Dendritic cell treated with granulocyte-macrophage colony-stimulating factor and Interleukin-4, amounts not matched to agents 40 ng/mL and 50 ng/mL, for 4 days (primary cell): ENCODE measurements around the gene OR13A1.
"Not testable (repeated sequence)": the region's sequence is repeated elsewhere in the genome, so short reads cannot be mapped to it uniquely, and the experiment has no call there.

ENCODE experiments used
- H3K27ac Mint-ChIP-seq: one replicate; pipeline ENCODE4 v1.8.0; 2022; ENCODE audit warnings: mild to moderate bottlenecking, mixed read lengths
- H3K27me3 Mint-ChIP-seq: one replicate; pipeline ENCODE4 v1.8.0; 2022; ENCODE audit warnings: mild to moderate bottlenecking, mixed read lengths
- H3K36me3 Mint-ChIP-seq: one replicate; pipeline ENCODE4 v1.8.0; 2022; ENCODE audit warnings: low read depth, mixed read lengths
- H3K4me1 Mint-ChIP-seq: one replicate; pipeline ENCODE4 v1.8.0; 2022; ENCODE audit warnings: low read depth, mixed read lengths
- H3K4me3 Mint-ChIP-seq: one replicate; pipeline ENCODE4 v1.8.0; 2022; ENCODE audit warnings: mild to moderate bottlenecking, moderate library complexity, mixed read lengths
- H3K9me3 Mint-ChIP-seq: one replicate; pipeline ENCODE4 v1.8.0; 2022; ENCODE audit warnings: mixed read lengths
- intact Hi-C: fragments of 100-400 bp; cut with micrococcal nuclease; formaldehyde crosslinking; loops from one replicate; pipeline ENCODE4 v1.15.0; 2022

The OR13A1 gene, protein sequence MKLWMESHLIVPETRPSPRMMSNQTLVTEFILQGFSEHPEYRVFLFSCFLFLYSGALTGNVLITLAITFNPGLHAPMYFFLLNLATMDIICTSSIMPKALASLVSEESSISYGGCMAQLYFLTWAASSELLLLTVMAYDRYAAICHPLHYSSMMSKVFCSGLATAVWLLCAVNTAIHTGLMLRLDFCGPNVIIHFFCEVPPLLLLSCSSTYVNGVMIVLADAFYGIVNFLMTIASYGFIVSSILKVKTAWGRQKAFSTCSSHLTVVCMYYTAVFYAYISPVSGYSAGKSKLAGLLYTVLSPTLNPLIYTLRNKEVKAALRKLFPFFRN

DNA sequence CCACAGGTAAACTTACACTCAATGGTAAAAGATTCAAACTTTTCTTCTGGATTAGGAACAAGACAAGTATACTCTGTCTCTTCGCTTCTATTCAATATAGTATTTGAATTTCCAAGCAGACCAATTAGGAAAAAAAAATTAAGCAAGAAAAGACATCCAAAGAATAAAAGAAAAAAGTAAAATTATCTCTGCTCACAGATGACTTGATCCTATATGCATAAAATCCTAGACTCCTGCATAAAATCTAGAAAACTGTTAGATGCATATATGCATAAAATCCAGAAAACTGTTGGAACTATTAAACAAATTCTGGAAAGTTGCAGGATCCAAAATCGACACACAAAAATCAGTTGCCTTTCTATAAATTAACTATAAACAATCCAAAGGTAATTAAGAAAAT is at the start of gene OR13A1:
Gene OR13A1 (minus strand): TSS at position 101 of the 400 bp plus-strand sequence. CDS start 11,186 bp downstream, outside the sequence.
- Mint-ChIP-seq H3K36me3 (no peaks in the 10 kb centered on the region), H3K27ac (no peak within 1 kb of the TSS), H3K4me3 (no peak within 1 kb of the TSS), H3K27me3 (no peaks in the 10 kb centered on the region), H3K4me1 (peaks cover 11% of the 10 kb centered on the region), H3K9me3 (peaks cover 31% of the 10 kb centered on the region)
- intact Hi-C loops, result no loop called here

- H3K27ac Mint-ChIP-seq, H3K9me3 Mint-ChIP-seq, intact Hi-C loops, H3K4me3 Mint-ChIP-seq, H3K36me3 Mint-ChIP-seq: not testable (repeated sequence)
- Mint-ChIP-seq H3K4me1 (peaks cover 11% of the 10 kb centered on the region), H3K27me3 (peaks cover 11% of the 10 kb centered on the region)
Observed at GRCh38 chr10:45361983-45362799, 46.8 kb upstream of the OR13A1 start.

- not testable (repeated sequence) for H3K27me3 Mint-ChIP-seq, H3K36me3 Mint-ChIP-seq, H3K4me3 Mint-ChIP-seq, H3K9me3 Mint-ChIP-seq, H3K27ac Mint-ChIP-seq
- H3K4me1 Mint-ChIP-seq, result peaks cover 33% of the 10 kb centered on the region
- intact Hi-C loops, result loop anchor here (10.0 kb wide), 1 partner anchor 46 kb away; no protein-coding TSS in a partner anchor
Observed at GRCh38 chr10:45358961-45359360, 43.6 kb upstream of the OR13A1 start.

- Mint-ChIP-seq H3K4me3 (no peak overlapping the region), H3K27ac (peak overlapping the region; percentile 12)
- intact Hi-C loops, result loop anchor here (10.0 kb wide), 1 partner anchor 49 kb away; no protein-coding TSS in a partner anchor
Observed at GRCh38 chr10:45355494-45355893, 40.1 kb upstream of the OR13A1 start.

GRCh38 chr10:45354261-45354660 is 38.9 kb upstream of the OR13A1 start:
- peaks cover 48% of the 10 kb centered on the region for H3K4me1 Mint-ChIP-seq
- no peaks in the 10 kb centered on the region for H3K27me3 Mint-ChIP-seq
- H3K27ac Mint-ChIP-seq, result peak overlapping the region; percentile 71
- intact Hi-C loops, result loop anchor here (10.0 kb wide), 1 partner anchor 51 kb away; no protein-coding TSS in a partner anchor
- no peak overlapping the region for H3K4me3 Mint-ChIP-seq
- H3K36me3 Mint-ChIP-seq, result no peaks in the 10 kb centered on the region
- no peaks in the 10 kb centered on the region for H3K9me3 Mint-ChIP-seq

More at GRCh38 chr10:45355494-45355893, 40.1 kb upstream of the OR13A1 start:
- no peaks in the 10 kb centered on the region for H3K9me3 Mint-ChIP-seq
- H3K4me1 Mint-ChIP-seq, result peaks cover 54% of the 10 kb centered on the region
- no peaks in the 10 kb centered on the region for H3K27me3 Mint-ChIP-seq
- H3K36me3 Mint-ChIP-seq, result no peaks in the 10 kb centered on the region

- no peaks in the 10 kb centered on the region for H3K27me3 Mint-ChIP-seq
- peak overlapping the region; percentile 71 for H3K27ac Mint-ChIP-seq
- no peaks in the 10 kb centered on the region for H3K36me3 Mint-ChIP-seq
- H3K4me3 Mint-ChIP-seq, result no peak overlapping the region
- intact Hi-C loops, result loop anchor here (10.0 kb wide), 1 partner anchor 52 kb away; no protein-coding TSS in a partner anchor
- H3K9me3 Mint-ChIP-seq, result peaks cover 7% of the 10 kb centered on the region
- H3K4me1 Mint-ChIP-seq, result peaks cover 48% of the 10 kb centered on the region
Observed at GRCh38 chr10:45353186-45353585, 37.8 kb upstream of the OR13A1 start.

DNA sequence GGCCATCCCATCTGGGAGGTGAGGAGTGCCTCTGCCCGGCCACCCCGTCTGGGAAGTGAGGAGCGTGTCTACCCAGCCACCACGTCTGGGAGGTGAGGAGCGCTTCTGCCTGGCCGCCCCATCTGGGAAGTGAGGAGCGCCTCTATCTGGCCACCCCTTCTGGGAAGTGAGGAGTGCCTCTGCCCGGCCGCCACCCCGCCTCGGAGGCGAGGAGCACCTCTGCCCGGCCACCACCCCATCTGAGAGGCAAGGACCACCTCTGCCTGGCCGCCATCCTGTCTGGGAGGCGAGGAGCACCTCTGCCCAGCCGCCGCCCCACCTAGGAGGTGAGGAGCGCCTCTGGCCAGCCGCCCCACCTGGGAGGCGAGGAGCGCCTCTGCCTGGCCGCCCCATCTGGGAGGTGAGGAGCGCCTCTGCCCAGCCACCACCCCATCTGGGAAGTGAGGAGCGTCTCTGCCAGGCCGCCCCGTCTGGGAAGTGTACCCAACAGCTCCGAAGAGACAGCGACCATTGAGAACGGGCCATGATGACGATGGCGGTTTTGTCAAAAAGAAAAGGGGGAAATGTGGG is 32.9 kb upstream of the OR13A1 start:
- H3K4me1 Mint-ChIP-seq, result peaks cover 22% of the 10 kb centered on the region
- peaks cover 20% of the 10 kb centered on the region for H3K9me3 Mint-ChIP-seq
- intact Hi-C loops, H3K27me3 Mint-ChIP-seq, H3K27ac Mint-ChIP-seq, H3K4me3 Mint-ChIP-seq, H3K36me3 Mint-ChIP-seq: not testable (repeated sequence)

DNA sequence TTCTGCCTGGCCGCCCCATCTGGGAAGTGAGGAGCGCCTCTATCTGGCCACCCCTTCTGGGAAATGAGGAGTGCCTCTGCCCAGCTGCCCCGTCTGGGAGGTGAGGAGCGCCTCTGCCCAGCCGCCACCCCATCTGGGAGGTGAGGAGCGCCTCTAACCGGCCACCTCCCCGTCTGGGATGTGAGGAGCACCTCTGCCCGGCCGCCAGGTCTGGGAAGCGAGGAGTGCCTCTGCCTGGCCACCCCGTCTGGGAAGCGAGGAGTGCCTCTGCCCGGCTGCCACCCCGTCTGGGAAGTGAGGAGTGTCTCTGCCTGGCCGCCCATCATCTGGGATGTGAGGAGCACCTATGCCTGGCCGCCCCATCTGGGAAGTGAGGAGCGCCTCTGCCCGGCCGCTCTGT is 32.1 kb upstream of the OR13A1 start:
- intact Hi-C loops, H3K36me3 Mint-ChIP-seq, H3K4me3 Mint-ChIP-seq, H3K27ac Mint-ChIP-seq, H3K27me3 Mint-ChIP-seq: not testable (repeated sequence)
- H3K9me3 Mint-ChIP-seq, result peaks cover 20% of the 10 kb centered on the region
- peaks cover 22% of the 10 kb centered on the region for H3K4me1 Mint-ChIP-seq

DNA sequence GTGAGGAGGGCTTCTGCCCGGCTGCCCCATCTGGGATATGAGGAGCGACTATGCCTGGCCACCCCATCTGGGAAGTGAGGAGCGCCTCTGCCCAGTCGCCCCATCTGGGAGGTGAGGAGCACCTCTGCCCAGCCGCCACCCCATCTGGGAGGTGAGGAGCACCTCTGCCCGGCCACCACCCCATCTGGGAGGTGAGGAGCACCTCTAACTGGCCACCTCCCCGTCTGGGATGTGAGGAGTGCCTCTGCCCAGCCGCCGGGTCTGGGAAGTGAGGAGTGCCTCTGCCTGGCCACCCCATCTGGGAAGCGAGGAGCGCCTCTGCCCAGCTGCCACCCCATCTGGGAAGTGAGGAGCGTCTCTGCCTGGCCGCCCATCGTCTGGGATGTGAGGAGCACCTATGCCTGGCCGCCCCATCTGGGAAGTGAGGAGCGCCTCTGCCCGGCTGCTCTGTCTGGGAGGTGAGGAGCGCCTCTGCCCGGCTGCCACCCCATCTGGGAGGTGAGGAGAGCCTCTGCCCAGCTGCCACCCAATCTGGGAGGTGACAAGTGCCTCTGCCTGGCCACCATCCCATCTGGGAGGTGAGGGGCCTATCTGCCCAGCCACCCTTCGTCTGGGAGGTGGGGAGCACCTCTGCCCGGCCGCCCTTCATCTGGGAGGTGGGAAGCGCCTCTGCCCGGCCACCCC is 31.4 kb upstream of the OR13A1 start:
- H3K27me3 Mint-ChIP-seq, H3K36me3 Mint-ChIP-seq, intact Hi-C loops, H3K27ac Mint-ChIP-seq, H3K4me3 Mint-ChIP-seq: not testable (repeated sequence)
- Mint-ChIP-seq H3K9me3 (peaks cover 20% of the 10 kb centered on the region), H3K4me1 (peaks cover 20% of the 10 kb centered on the region)

- H3K27me3 Mint-ChIP-seq, H3K27ac Mint-ChIP-seq, H3K36me3 Mint-ChIP-seq, intact Hi-C loops, H3K4me3 Mint-ChIP-seq: not testable (repeated sequence)
- Mint-ChIP-seq H3K4me1 (peaks cover 16% of the 10 kb centered on the region), H3K9me3 (peaks cover 13% of the 10 kb centered on the region)
Observed at GRCh38 chr10:45340420-45340819, 25.0 kb upstream of the OR13A1 start.

DNA sequence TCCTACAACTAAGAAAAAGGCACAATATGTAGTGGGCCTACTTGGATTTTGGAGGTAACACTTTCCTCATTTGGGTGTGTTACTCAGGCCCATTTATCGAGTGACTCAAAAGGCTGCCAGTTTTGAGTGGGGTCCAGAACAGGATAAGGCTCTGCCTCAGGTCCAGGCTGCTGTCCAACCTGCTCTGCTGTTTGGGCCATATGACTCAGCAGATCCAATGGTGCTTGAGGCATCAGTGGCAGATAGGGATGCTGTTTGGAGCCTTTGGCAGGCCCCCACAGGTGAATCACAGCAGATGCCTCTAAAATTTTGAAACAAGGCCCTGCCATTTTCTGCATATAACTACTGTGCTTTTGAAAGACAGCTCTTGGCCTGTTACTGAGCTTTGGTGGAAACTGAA is 24.5 kb upstream of the OR13A1 start:
- Mint-ChIP-seq H3K9me3 (peaks cover 13% of the 10 kb centered on the region), H3K4me1 (peaks cover 16% of the 10 kb centered on the region), H3K36me3 (no peaks in the 10 kb centered on the region), H3K27me3 (peaks cover 6% of the 10 kb centered on the region), H3K27ac (no peak overlapping the region), H3K4me3 (no peak overlapping the region)
- intact Hi-C loops, result no loop called here

- H3K4me3 Mint-ChIP-seq, H3K4me1 Mint-ChIP-seq, H3K9me3 Mint-ChIP-seq, intact Hi-C loops, H3K27ac Mint-ChIP-seq, H3K36me3 Mint-ChIP-seq: not testable (repeated sequence)
- peaks cover 26% of the 10 kb centered on the region for H3K27me3 Mint-ChIP-seq
Observed at GRCh38 chr10:45331824-45332223, 16.4 kb upstream of the OR13A1 start.

- H3K36me3 Mint-ChIP-seq, H3K27ac Mint-ChIP-seq, H3K4me3 Mint-ChIP-seq, H3K9me3 Mint-ChIP-seq, intact Hi-C loops: not testable (repeated sequence)
- H3K4me1 Mint-ChIP-seq, result peaks cover 17% of the 10 kb centered on the region
- H3K27me3 Mint-ChIP-seq, result peaks cover 16% of the 10 kb centered on the region
Observed at GRCh38 chr10:45326864-45327263, 11.5 kb upstream of the OR13A1 start.
